Vagina (tissue), 2 donors: ENCODE measurements around the gene KICS2. TPM values are rescaled to one million over a fixed set of nuclear protein-coding genes. Genes with fewer than 3 reads are reported as not detected.
"Not testable (repeated sequence)": the region's sequence is repeated elsewhere in the genome, so short reads cannot be mapped to it uniquely, and the experiment has no call there.

Experiments used
- DNase-seq, 2 donors: peaks; one replicate each; pipeline ENCODE4 v3.0.0-alpha.2; 2017; ENCODE audit errors: extremely low spot score in 2 of 2
- H3K27ac ChIP-seq: fragments of 200-600 bp; sonication (generic); one replicate; pipeline ENCODE4 v1.5.1; 2019
- H3K27me3 ChIP-seq: fragments of 200-600 bp; sonication (generic); one replicate; pipeline ENCODE4 v1.5.1; 2019
- H3K36me3 ChIP-seq, 2 donors: fragments of 200-600 bp; sonication (generic); one replicate each; pipeline ENCODE4 v1.5.1; 2017 to 2019
- H3K4me1 ChIP-seq: fragments of 200-600 bp; sonication (generic); one replicate; pipeline ENCODE4 v1.5.1; 2019
- H3K4me3 ChIP-seq, 2 donors: fragments of 200-600 bp; sonication (generic); 1 replicate in 1 of 2; 2 replicates in 1 of 2; pipeline ENCODE4 v1.5.1; 2016 to 2019
- H3K9me3 ChIP-seq: fragments of 200-600 bp; sonication (generic); one replicate; pipeline ENCODE4 v1.5.1; 2019
- POLR2A ChIP-seq, 2 donors: fragments of 450-650 bp; IDR thresholded peaks; one replicate each; pipeline ENCODE4 v1.6.1; 2017; ENCODE audit warnings: antibody characterized with exemption in 2 of 2, mild to moderate bottlenecking in 2 of 2, moderate library complexity in 2 of 2
- POLR2AphosphoS5 ChIP-seq, 2 donors: sonication (generic); formaldehyde crosslinking; IDR thresholded peaks; one replicate each; pipeline ENCODE4 v1.9.0; 2017; ENCODE audit warnings: antibody characterized with exemption in 2 of 2, mild to moderate bottlenecking in 2 of 2, low read depth in 1 of 2; ENCODE audit not compliant: insufficient read depth in 1 of 2
- intact Hi-C: fragments of 100-400 bp; cut with DNase I; formaldehyde crosslinking; loops from one replicate; pipeline ENCODE4 v1.15.1; 2023
- total RNA-seq: library from RNA; depleted of rRNA; stranded (reverse); fragments of >200 nt; gene quantifications from one replicate; pipeline ENCODE4 v1.2.3, GENCODE V29; 2016
- TF ChIP-seq, protein P1 (sequence below), 3 experiments: fragments of 450-650 bp in 2 of 3; fragments of 200-600 bp in 1 of 3; sonication (generic) in 1 of 3; IDR thresholded peaks; one replicate each; pipeline ENCODE4 v1.5.1; 2017 to 2019; ENCODE audit warnings: antibody characterized with exemption in 3 of 3, mild to moderate bottlenecking in 2 of 3, moderate library complexity in 2 of 3

KICS2 gene
- total RNA-seq, 1 donor from 2014 or later, result 9.6 TPM

DNA sequence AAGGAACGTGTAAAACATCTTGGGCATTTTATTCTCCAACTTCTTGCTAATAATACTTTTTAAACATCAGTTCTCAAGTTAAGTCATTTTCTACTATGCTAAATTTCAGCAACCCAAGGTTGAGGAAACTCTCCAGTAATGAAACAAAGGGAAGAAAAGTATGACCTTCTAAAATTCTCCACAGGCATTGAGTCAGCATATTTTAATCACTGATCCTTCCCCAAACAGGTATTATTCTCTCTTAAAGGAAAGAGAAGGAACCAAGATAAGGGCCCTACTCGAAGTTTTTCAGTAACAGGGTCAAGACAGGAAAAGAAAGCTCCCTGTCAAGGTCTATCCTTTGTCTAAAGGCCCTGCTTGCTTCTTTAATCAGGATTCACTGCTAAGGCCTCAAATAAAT, 3.0 kb downstream of the KICS2 start:
- H3K4me1 ChIP-seq, result peaks cover 11% of the 10 kb centered on the region
- no peak overlapping the region for H3K4me3 ChIP-seq
- DNase-seq, result no peak
- TF ChIP-seq POLR2AphosphoS5 (IDR thresholded peaks at IDR 0.05; ENCODE audit: insufficient read depth in 1 of 2, low read depth in 1 of 2) (no peak), POLR2A (IDR thresholded peaks at IDR 0.05) (no peak)
- TF ChIP-seq, protein P1, sequence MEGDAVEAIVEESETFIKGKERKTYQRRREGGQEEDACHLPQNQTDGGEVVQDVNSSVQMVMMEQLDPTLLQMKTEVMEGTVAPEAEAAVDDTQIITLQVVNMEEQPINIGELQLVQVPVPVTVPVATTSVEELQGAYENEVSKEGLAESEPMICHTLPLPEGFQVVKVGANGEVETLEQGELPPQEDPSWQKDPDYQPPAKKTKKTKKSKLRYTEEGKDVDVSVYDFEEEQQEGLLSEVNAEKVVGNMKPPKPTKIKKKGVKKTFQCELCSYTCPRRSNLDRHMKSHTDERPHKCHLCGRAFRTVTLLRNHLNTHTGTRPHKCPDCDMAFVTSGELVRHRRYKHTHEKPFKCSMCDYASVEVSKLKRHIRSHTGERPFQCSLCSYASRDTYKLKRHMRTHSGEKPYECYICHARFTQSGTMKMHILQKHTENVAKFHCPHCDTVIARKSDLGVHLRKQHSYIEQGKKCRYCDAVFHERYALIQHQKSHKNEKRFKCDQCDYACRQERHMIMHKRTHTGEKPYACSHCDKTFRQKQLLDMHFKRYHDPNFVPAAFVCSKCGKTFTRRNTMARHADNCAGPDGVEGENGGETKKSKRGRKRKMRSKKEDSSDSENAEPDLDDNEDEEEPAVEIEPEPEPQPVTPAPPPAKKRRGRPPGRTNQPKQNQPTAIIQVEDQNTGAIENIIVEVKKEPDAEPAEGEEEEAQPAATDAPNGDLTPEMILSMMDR (IDR thresholded peaks at IDR 0.05), result no peak
- intact Hi-C loops, result no loop called here
- peaks cover 0 to 6% of the 10 kb centered on the region in 2 donors for H3K36me3 ChIP-seq
- H3K27me3 ChIP-seq, result no peaks in the 10 kb centered on the region
- H3K9me3 ChIP-seq, result no peaks in the 10 kb centered on the region
- no peak overlapping the region for H3K27ac ChIP-seq

DNA sequence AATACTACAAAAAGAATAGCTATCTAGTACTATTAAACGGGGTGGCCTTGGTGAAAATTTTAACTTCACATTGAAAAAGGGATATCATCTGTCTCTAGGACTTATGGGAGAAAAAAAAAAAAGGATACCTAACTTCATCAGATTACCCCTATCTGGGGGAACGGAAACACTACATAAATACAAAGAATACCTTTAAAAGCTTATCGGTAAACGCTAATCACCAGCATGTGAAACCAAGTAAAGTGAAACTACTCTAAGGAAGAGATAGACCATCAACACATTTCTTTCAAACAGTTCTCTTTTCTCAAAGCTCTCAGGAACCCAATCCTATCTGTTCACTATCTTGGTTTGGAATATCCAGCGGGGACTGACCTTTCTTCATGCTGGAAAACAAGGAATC, 3.5 kb downstream of the KICS2 start:
- intact Hi-C loops, result no loop called here
- TF ChIP-seq POLR2AphosphoS5 (IDR thresholded peaks at IDR 0.05; ENCODE audit: insufficient read depth in 1 of 2, low read depth in 1 of 2) (no peak), POLR2A (IDR thresholded peaks at IDR 0.05) (no peak)
- TF ChIP-seq, protein P1 (IDR thresholded peaks at IDR 0.05), result no peak
- Histone ChIP-seq H3K36me3 (peaks cover 0 to 6% of the 10 kb centered on the region in 2 donors), H3K27ac (no peak overlapping the region), H3K4me3 (no peak overlapping the region), H3K27me3 (no peaks in the 10 kb centered on the region), H3K9me3 (no peaks in the 10 kb centered on the region), H3K4me1 (peaks cover 11% of the 10 kb centered on the region)
- DNase-seq, result no peak

GRCh38 chr12:64217643-64218042, 4.5 kb downstream of the KICS2 start:
- H3K27me3 ChIP-seq, H3K27ac ChIP-seq, H3K4me3 ChIP-seq, H3K9me3 ChIP-seq, intact Hi-C loops, DNase-seq: not testable (repeated sequence)
- Histone ChIP-seq H3K36me3 (peaks cover 0 to 12% of the 10 kb centered on the region in 2 donors), H3K4me1 (peaks cover 11% of the 10 kb centered on the region)

DNA sequence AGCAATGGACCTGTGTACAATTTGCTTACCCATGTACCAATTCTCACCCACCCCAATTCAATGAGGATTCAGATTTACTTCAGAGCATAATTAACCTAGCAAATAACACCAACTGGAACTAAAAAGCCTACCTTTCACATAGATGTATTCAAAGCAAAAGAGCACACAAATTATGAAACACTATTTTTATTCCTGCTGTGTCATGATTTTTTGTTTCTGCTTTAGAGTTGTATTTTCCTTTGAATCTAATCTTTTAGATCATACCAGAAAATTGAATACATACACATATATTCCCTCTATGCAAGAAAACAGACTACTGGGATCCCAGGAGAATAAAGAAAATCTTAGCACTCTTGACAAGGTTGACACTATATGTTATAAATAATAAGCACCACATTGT, 5.9 kb downstream of the KICS2 start:
- no peak for TF ChIP-seq POLR2A (IDR thresholded peaks at IDR 0.05)
- TF ChIP-seq, protein P1 (IDR thresholded peaks at IDR 0.05), result no peak
- no peak for TF ChIP-seq POLR2AphosphoS5 (IDR thresholded peaks at IDR 0.05; ENCODE audit: insufficient read depth in 1 of 2, low read depth in 1 of 2)
- intact Hi-C loops, result no loop called here
- Histone ChIP-seq H3K27me3 (no peaks in the 10 kb centered on the region), H3K9me3 (no peaks in the 10 kb centered on the region), H3K4me3 (no peak overlapping the region), H3K27ac (no peak overlapping the region), H3K4me1 (peaks cover 6% of the 10 kb centered on the region), H3K36me3 (peaks cover 0 to 26% of the 10 kb centered on the region in 2 donors)
- no peak for DNase-seq

- TF ChIP-seq POLR2A (IDR thresholded peaks at IDR 0.05) (no peak), POLR2AphosphoS5 (IDR thresholded peaks at IDR 0.05; ENCODE audit: insufficient read depth in 1 of 2, low read depth in 1 of 2) (no peak)
- TF ChIP-seq, protein P1 (IDR thresholded peaks at IDR 0.05), result no peak
- no peak for DNase-seq
- intact Hi-C loops, result no loop called here
- H3K9me3 ChIP-seq, result no peaks in the 10 kb centered on the region
- H3K4me1 ChIP-seq, result no peaks in the 10 kb centered on the region
- H3K36me3 ChIP-seq, result peaks cover 0 to 35% of the 10 kb centered on the region in 2 donors
- no peaks in the 10 kb centered on the region for H3K27me3 ChIP-seq
- no peak overlapping the region for H3K27ac ChIP-seq
- no peak overlapping the region for H3K4me3 ChIP-seq
Observed at GRCh38 chr12:64212119-64212746, 9.9 kb downstream of the KICS2 start.
